Spinal cord (tissue), 4 donors: ENCODE measurements around the gene GABRP. TPM values are rescaled to one million over a fixed set of nuclear protein-coding genes. Genes with fewer than 3 reads are reported as not detected.

Experiments used
- polyA plus RNA-seq, 2 donors: library from polyadenylated mRNA; unstranded; fragments of 120-200 nt; gene quantifications; one replicate each; pipeline ENCODE4 v1.2.1, GENCODE V29; 2013; ENCODE audit not compliant: insufficient read length in 2 of 2
- total RNA-seq, 2 donors: library from RNA; depleted of rRNA in 1 of 2; stranded (reverse); fragments of 120-200 nt in 1 of 2; fragments of >200 nt in 1 of 2; gene quantifications; one replicate each; pipeline versions ENCODE4 v1.2.3 to v1.2.4, GENCODE V29; 2013 to 2014

GABRP gene
- total and polyA plus RNA-seq, 4 donors: 0.10 to 0.76 (median 0.47) TPM

Other genes starting within 250 kb of the GABRP start
- gene RANBP17, start 78.3 kb downstream of the GABRP start, total RNA-seq: 10 to 100 TPM; 43.3 to 95.4 TPM
- 10 to 100 TPM; 18.3 to 20.0 TPM for gene RANBP17, start 78.3 kb downstream of the GABRP start, polyA plus RNA-seq